Testis (tissue), 2 donors: ENCODE results near the gene MAN2A1.

Source experiments
- POLR2A ChIP-seq: fragments of 450-650 bp; IDR thresholded peaks from one replicate; pipeline ENCODE4 v1.6.1; 2017; ENCODE audit warnings: antibody characterized with exemption, mild to moderate bottlenecking, moderate library complexity
- TF ChIP-seq, protein P1 (sequence below), 3 experiments: fragments of 450-650 bp in 2 of 3; fragments of 200-600 bp in 1 of 3; sonication (generic) in 1 of 3; IDR thresholded peaks; one replicate each; pipeline ENCODE4 v1.5.1; 2016 to 2019; ENCODE audit warnings: antibody characterized with exemption in 3 of 3, mild to moderate bottlenecking in 2 of 3, moderate library complexity in 1 of 3

GRCh38 chr5:109659901-109660300 is 29.8 kb upstream of the MAN2A1 start:
- TF ChIP-seq, protein P1, sequence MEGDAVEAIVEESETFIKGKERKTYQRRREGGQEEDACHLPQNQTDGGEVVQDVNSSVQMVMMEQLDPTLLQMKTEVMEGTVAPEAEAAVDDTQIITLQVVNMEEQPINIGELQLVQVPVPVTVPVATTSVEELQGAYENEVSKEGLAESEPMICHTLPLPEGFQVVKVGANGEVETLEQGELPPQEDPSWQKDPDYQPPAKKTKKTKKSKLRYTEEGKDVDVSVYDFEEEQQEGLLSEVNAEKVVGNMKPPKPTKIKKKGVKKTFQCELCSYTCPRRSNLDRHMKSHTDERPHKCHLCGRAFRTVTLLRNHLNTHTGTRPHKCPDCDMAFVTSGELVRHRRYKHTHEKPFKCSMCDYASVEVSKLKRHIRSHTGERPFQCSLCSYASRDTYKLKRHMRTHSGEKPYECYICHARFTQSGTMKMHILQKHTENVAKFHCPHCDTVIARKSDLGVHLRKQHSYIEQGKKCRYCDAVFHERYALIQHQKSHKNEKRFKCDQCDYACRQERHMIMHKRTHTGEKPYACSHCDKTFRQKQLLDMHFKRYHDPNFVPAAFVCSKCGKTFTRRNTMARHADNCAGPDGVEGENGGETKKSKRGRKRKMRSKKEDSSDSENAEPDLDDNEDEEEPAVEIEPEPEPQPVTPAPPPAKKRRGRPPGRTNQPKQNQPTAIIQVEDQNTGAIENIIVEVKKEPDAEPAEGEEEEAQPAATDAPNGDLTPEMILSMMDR (IDR thresholded peaks at IDR 0.05): no peak
- no peak for TF ChIP-seq POLR2A
